Smooth muscle cell (in vitro differentiated cells): ENCODE measurements around the gene WNT11. TPM values are rescaled to one million over a fixed set of nuclear protein-coding genes. Genes with fewer than 3 reads are reported as not detected.

Source experiments
- DNase-seq: peaks from one replicate; lab custom pipeline; 2025; ENCODE audit not compliant: unreplicated experiment; lab: John Stamatoyannopoulos, UW
- H2AFZ ChIP-seq: fragments of 200-600 bp; sonication (generic); 2 replicates; pipeline ENCODE4 v1.6.0; 2016; ENCODE audit warnings: antibody characterized with exemption, low read depth, mild to moderate bottlenecking
- H3F3A ChIP-seq: fragments of 200-600 bp; sonication (generic); 2 replicates; pipeline ENCODE4 v1.6.0; 2017; ENCODE audit warnings: antibody characterized with exemption, low read depth
- H3K27ac ChIP-seq: fragments of 200-600 bp; sonication (generic); 2 replicates; pipeline ENCODE4 v1.5.1; 2016; ENCODE audit warnings: low read depth, mild to moderate bottlenecking
- H3K27me3 ChIP-seq: fragments of 200-600 bp; sonication (generic); 2 replicates; pipeline ENCODE4 v1.6.1; 2016; ENCODE audit warnings: low read depth, mild to moderate bottlenecking
- H3K36me3 ChIP-seq: fragments of 200-600 bp; sonication (generic); 2 replicates; pipeline ENCODE4 v1.5.1; 2016; ENCODE audit warnings: low read depth
- H3K4me1 ChIP-seq: fragments of 200-600 bp; sonication (generic); 2 replicates; pipeline ENCODE4 v1.5.1; 2016; ENCODE audit warnings: low read depth
- H3K4me2 ChIP-seq: fragments of 200-600 bp; sonication (generic); 2 replicates; pipeline ENCODE4 v1.6.0; 2016; ENCODE audit warnings: mild to moderate bottlenecking
- H3K4me3 ChIP-seq: fragments of 200-600 bp; sonication (generic); 2 replicates; pipeline ENCODE4 v1.5.1; 2016; ENCODE audit warnings: mild to moderate bottlenecking
- H3K79me2 ChIP-seq: fragments of 200-600 bp; sonication (generic); 2 replicates; pipeline ENCODE4 v1.6.0; 2016; ENCODE audit warnings: low read depth, mild to moderate bottlenecking
- H3K9ac ChIP-seq: fragments of 200-600 bp; sonication (generic); 2 replicates; pipeline ENCODE4 v1.6.0; 2016; ENCODE audit warnings: low read depth
- H3K9me3 ChIP-seq: fragments of 200-600 bp; sonication (generic); replicated peaks from 2 replicates; pipeline ENCODE4 v1.5.1; 2016; ENCODE audit warnings: low read depth
- H4K20me1 ChIP-seq: fragments of 200-600 bp; sonication (generic); 2 replicates; pipeline ENCODE4 v1.6.0; 2016; ENCODE audit warnings: low read depth
- WGBS: methylation state at CpG from one replicate; pipeline ENCODE4 v1.1.7; 2016; ENCODE audit warnings: low lambda C conversion rate; 5-methylcytosine and 5-hydroxymethylcytosine counted together
- polyA plus RNA-seq: library from polyadenylated mRNA; unstranded; fragments of >200 nt; fragmentation: Nextera tagmentation; extraction: Ambion mirVana; gene quantifications from 2 replicates; pipeline ENCODE4 v1.2.1, GENCODE V29; 2016
- total RNA-seq: library from RNA; depleted of rRNA; stranded (reverse); fragments of >200 nt; gene quantifications from 2 replicates; pipeline ENCODE4 v1.2.3, GENCODE V29; 2014
- TF ChIP-seq, protein P1 (sequence below): fragments of 200-600 bp; sonication (generic); IDR thresholded peaks from 2 replicates; pipeline ENCODE4 v1.5.1; 2017; ENCODE audit warnings: borderline replicate concordance, mild to moderate bottlenecking, antibody characterized with exemption; ENCODE audit not compliant: insufficient read depth, poor library complexity, severe bottlenecking

WNT11 gene
- total and polyA plus RNA-seq, 2 experiments from 2014 or later, result 12.1 to 13.5 TPM

DNA sequence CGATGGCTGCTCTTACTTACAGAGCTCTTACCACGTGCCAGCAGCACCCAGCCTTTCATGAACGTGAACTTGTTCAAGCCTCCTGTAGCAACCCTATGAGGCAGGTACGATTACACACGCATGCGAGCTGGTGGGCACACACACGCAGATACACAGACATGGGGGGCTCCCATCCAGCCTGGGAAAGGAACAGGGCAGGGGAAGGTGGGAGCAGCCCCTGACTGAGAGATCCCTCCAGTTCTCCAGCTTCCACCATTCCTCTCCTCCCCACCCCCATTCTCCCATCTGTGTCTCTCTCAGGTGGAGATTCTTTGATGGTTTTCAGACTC is 37.6 kb upstream of the WNT11 start:
- no peak for DNase-seq
- H3K27me3 ChIP-seq, result peaks cover 13% of the 10 kb centered on the region
- TF ChIP-seq, protein P1, sequence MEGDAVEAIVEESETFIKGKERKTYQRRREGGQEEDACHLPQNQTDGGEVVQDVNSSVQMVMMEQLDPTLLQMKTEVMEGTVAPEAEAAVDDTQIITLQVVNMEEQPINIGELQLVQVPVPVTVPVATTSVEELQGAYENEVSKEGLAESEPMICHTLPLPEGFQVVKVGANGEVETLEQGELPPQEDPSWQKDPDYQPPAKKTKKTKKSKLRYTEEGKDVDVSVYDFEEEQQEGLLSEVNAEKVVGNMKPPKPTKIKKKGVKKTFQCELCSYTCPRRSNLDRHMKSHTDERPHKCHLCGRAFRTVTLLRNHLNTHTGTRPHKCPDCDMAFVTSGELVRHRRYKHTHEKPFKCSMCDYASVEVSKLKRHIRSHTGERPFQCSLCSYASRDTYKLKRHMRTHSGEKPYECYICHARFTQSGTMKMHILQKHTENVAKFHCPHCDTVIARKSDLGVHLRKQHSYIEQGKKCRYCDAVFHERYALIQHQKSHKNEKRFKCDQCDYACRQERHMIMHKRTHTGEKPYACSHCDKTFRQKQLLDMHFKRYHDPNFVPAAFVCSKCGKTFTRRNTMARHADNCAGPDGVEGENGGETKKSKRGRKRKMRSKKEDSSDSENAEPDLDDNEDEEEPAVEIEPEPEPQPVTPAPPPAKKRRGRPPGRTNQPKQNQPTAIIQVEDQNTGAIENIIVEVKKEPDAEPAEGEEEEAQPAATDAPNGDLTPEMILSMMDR, result no peak

DNA sequence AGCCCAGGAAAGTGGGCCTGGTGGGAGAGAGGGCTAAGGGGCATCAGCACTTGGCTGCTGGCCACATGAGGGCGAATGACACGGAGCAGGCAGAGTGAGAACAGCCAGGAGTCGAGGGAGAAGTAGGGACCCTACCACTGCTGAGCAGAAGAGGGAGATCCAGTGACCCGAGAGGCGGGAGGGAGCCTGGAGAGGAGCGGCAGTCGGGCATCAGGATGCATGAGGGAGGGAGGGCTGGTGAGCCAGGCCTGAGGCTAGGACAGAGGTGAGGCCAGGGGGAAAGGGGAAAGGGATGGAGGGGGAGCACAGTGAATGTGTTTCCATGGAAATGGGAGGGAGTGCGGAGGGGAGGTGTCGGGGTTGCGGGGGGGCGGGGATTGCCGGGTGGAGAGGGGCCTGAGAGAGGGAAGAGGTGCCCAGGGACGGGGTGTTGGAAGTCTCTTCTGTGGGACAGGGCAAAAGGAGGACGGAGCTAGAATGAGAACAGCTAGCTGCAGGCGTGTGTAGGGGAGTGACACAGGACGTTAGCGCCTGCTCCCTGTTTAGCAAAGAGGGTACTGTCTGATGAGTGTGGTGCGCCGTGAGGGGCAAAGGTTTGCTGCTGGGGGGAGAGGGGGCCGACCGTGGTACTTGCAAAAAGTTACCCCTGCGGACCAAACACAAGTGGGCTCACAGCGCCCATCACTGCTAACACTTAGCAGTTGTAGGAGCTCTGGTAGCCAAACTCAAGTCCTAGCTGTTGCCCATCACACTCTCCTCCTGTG is 37.1 kb upstream of the WNT11 start:
- H3K9ac ChIP-seq, result no peak overlapping the region
- 41% methylated on average over 16 of the region's 23 CpGs for WGBS
- TF ChIP-seq, protein P1, result no peak

More for the DNA sequence above, 37.6 kb upstream of the WNT11 start:
- H3K79me2 ChIP-seq, result no peaks in the 10 kb centered on the region
- H4K20me1 ChIP-seq, result no peaks in the 10 kb centered on the region
- H2AFZ ChIP-seq, result no peak overlapping the region
- no peaks in the 10 kb centered on the region for H3F3A ChIP-seq
- H3K36me3 ChIP-seq, result no peaks in the 10 kb centered on the region
- H3K4me3 ChIP-seq, result no peak overlapping the region
- 70% methylated on average over 7 of the region's 7 CpGs for WGBS
- no peak overlapping the region for H3K27ac ChIP-seq
- no peaks in the 10 kb centered on the region for H3K4me1 ChIP-seq
- H3K4me2 ChIP-seq, result no peak overlapping the region
- no peaks in the 10 kb centered on the region for H3K9me3 ChIP-seq
- no peak overlapping the region for H3K9ac ChIP-seq

DNA sequence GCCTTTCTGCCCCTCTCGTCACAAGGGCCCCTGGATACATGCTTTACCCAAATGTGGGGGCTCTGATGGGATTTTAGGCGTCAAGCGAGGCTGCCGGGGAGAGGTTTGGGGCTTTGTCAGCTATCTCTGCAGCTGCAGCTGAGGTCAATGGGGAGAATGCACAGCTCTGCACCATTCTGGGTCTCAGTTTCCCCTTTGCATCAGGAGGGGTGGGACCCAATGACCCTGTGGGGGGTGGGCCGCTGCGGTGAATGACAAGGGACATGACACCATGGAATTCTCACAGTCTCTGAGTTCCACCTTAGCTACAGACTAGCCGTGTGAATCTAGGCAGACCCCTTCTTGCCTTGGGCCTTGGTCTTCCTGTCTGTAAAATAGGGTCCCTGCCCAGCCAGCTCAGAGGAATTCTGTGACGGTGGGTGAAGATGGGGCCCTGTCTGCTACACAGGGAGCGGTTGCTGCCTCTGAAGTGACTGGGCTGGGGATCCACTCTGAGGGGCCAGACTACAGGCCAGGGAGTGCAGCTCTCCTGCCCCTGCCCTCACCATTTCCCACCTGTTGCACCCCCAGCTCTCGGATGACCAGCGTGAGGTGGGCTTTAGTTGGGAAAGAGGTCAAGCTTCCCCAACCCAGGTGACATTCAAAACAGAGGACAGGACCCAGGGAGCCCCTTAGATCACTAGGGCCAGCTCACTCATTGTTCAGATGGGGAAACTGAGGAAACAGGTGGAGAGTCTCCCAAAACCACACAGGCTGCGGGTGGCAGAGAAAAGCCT is 35.9 kb upstream of the WNT11 start:
- Histone ChIP-seq H3K27me3 (peaks cover 13% of the 10 kb centered on the region), H2AFZ (no peak overlapping the region), H3K4me2 (no peak overlapping the region), H3K79me2 (no peaks in the 10 kb centered on the region), H3K9me3 (no peaks in the 10 kb centered on the region), H3K27ac (no peak overlapping the region), H3F3A (no peaks in the 10 kb centered on the region), H3K4me1 (no peaks in the 10 kb centered on the region), H3K4me3 (no peak overlapping the region), H3K36me3 (no peaks in the 10 kb centered on the region), H4K20me1 (no peaks in the 10 kb centered on the region), H3K9ac (no peak overlapping the region)
- DNase-seq, result no peak
- TF ChIP-seq, protein P1, result no peak
- WGBS, result 87% methylated on average over 12 of the region's 12 CpGs

More for the DNA sequence above, 37.1 kb upstream of the WNT11 start:
- no peaks in the 10 kb centered on the region for H3K79me2 ChIP-seq
- H2AFZ ChIP-seq, result no peak overlapping the region
- H3K27me3 ChIP-seq, result peaks cover 13% of the 10 kb centered on the region
- no peak overlapping the region for H3K4me3 ChIP-seq
- H3K27ac ChIP-seq, result no peak overlapping the region
- no peaks in the 10 kb centered on the region for H3K36me3 ChIP-seq
- no peak for DNase-seq
- H3K4me2 ChIP-seq, result no peak overlapping the region
- H3K9me3 ChIP-seq, result no peaks in the 10 kb centered on the region
- no peaks in the 10 kb centered on the region for H3F3A ChIP-seq
- no peaks in the 10 kb centered on the region for H3K4me1 ChIP-seq
- no peaks in the 10 kb centered on the region for H4K20me1 ChIP-seq
